GM18909 (cell line): ENCODE results near the gene BRSK2.

Source experiments
- ATAC-seq: cut with Tn5 transposase; IDR thresholded peaks from one replicate; pipeline ENCODE4 v1.9.1; 2021; ENCODE audit warnings: mild to moderate bottlenecking; ENCODE audit not compliant: unreplicated experiment, poor library complexity

Gene BRSK2

DNA sequence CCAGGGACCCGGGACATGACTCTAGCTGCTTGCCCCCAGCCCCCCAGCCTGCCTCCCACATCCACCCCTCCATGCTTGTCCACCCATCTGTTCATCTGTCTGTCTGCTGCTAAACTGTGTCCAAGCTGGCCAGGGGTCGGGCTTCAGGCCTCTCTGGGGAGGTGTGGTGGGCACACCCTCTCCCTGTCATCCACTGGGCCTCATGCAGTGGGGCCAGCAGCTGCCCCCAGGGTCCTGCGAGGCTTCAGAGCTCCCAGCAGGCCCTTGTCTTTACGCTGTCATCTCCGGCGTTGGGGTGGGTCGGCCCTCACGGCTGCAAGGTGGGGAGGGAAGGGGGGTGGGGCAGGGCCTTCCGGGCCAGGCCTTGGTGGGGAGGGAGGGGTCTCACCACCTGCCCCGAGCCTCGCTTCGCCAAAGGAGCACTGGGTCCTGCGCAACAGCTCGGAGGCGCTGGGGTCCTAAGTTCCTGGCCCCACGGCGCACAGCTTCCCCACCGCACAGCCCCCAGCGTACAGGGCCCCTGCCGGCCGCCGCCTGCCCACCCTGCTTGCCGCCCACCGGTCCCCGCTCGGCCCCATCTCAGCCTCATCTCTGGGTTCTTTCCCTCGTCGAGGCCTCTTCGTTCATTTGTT, 70.1 kb downstream of the BRSK2 start:
- ATAC-seq: no peak

DNA sequence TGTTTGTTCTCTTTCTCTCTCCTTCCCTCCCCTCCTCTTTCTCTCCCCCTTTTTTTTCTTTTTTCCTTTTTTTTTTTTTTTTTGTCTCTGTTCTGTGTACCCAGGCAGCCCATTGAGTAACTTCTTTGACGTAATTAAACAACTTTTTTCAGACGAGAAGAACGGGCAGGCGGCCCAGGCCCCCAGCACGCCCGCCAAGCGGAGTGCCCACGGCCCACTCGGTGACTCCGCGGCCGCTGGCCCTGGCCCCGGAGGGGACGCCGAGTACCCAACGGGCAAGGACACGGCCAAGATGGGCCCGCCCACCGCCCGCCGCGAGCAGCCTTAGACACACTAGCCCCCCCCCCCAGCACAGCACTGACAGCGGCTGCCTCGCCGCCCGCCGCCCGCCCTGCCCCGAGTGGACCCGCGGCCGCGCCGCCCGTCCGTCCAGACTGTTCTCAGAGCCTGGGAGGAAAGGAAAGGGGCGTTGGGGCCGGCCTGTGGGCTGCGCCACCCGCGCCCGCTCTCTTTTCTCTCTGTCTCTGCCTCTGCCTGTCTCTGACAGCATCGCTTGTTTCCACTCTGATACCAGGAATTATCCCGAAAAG, 70.8 kb downstream of the BRSK2 start:
- ATAC-seq: no peak

DNA sequence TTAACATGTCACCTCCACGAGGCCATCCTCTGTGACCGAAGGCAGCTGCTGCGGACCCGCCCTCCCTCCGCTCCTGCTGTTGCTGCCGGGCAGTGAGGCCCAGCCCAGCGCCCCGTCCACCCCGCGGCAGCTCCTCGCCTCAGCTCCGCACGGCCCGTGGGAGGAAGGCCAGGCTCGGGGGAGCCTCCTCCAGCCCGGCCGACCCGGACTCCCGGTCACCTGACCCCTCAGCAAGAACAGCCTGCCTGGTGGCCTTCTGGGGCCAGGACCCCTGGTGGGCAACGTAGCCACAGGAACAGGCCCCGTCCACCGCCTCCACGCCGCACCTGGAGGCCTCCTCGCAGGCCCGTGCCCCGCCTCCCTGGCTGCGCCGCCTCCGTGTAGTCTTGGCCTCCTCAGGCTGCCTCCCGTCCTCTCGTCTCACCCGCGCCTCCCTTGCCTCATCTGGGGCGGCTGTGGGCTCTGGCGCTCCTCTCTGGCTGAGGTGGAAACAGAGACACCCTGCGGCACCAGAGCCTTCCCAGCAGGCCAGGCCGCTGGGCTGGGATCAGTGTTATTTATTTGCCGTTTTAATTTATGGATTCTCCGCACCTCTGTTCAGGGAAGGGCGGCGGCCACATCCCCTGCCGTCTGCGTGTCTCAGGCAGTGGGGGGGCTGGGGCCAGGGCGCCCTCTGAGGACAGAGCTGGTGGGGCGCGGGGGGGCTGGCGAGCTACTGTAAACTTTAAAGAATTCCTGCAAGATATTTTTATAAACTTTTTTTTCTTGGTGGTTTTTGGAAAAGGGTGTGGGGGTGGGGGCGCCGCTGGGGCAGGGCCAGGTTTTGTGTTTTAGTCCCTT, 71.5 kb downstream of the BRSK2 start:
- no peak for ATAC-seq

DNA sequence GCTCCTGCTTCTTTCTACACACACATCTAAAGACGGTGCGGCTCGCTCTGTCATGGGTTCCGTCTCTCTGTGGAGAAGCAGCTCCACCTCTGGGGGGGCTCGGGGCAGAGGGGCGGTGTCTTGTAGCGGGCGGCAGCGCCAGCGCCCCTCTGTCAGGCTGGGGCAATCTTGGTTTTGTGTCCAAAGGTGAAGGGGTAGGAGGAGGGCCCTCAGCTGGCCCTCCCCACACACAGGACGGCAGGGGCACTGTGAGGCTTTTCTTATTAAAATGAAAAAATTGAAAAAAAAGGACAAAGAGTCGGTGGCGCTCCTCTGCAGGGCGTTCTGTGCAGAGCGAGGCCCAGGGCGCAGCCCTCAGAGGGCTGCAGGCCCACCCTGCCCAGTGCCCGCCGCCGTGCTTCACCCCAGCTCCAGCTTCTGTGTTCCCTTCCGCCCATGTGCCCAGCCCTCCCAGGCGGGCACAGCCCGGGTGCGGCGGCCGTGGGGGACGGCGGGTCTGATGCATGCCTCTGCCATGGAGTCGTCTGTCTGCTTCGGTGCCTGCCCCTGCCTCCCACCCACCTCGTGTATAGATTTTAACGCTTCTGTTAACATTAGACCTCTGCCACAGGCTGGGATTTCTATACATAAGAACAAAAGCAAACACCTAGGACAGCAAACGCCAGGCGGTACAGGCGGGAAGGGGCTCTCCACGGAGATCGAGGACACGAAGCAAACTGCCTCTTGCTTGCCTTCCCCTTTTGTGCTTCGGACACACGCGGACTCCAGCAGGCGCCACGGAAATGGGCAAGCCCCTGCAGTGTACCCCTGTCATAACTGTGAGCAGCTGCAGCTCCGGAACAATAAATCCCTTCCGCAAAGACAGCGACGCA, 72.3 kb downstream of the BRSK2 start:
- no peak for ATAC-seq

DNA sequence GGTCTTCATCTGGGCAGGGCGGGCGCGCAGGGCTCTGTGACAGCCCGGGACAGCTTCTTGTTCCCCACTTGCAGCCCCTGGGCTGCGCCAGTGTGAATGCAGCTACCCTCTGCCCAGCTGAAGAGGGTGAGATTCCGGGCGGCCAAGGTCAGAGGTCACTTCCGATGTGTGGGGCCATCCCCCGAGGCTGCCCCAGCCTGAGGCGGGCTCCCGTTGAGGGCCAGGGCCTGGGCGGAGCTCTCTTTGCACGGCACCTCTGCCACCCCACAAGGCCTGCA, 72.9 kb downstream of the BRSK2 start:
- no peak for ATAC-seq

DNA sequence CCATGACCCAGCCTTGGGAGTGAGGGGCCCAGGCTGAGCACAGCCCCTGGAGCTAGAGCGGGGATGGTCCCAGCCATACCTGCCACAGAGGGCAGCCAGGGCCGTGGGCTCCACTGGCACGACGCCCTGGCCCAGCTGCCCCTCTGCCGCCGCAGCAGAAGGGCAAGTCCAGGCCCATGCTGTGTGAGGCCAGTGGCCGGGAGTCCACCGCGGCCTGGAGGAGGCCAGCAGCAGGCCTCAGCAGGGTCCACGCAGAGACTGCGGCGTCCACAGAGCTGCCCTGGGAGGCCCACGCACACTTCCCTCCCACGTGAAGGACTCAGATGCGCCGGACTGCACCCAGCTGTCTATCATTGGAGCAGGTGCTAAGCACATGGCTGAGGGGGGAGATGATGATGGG, 73.3 kb downstream of the BRSK2 start:
- no peak for ATAC-seq

DNA sequence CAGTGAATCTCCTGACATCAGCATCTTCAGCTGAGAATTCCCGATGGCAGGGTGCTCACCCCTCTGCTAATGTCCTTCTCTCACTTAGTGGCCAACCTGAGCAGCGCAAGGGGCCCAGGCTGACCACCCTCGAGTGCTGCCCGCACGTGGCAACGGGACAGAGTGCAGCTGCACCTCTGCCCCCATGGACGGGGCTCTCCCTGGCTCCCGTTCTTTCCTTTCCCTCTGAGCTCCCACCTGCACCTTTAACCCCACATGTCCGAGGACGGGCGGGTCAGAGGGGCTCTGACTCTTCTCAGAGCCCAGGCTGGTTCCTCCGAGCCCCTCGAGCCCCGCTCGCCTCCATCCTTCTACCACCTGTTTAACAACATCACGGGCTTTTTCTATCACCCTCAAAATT, 77.0 kb downstream of the BRSK2 start:
- no peak for ATAC-seq

DNA sequence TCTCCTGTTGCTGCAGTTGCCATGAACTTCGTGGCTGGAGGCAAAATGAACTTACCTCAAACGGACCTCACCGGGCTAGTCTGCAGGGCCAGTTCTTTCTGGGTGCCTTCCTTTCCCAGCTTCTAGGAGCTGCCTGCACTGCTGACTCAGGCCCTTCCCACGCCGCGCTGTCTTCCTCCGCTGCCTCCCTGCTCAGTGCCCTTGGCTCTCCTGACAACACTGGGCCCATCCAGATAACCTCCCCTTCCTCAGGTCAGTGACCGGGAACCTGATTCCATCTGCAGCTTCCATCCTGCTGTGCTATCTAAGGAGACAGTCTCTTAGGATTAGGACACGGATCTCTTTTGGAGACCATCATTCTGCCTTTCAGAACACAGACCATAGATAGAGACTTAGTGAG, 77.5 kb downstream of the BRSK2 start:
- ATAC-seq: no peak

DNA sequence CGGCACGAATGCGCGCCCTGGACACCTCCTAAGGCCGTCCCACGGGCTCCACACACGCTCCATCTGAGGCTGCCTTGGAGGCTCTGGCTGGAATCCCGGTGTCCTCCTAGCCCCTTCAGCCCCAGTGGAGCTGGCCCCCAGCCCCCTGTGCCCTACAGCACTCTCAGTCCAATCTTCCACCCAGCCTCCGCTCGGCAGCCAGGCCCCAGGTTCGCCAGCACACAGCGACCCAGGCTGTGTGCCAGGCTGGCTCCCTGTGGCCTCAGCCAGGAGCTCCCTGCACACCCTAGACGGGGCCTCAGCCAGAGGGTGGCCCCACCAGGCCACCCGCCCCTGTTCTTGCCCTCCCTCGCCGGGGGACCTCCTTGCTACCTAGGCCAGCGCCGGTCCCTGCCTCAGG, 78.3 kb downstream of the BRSK2 start:
- ATAC-seq: no peak

DNA sequence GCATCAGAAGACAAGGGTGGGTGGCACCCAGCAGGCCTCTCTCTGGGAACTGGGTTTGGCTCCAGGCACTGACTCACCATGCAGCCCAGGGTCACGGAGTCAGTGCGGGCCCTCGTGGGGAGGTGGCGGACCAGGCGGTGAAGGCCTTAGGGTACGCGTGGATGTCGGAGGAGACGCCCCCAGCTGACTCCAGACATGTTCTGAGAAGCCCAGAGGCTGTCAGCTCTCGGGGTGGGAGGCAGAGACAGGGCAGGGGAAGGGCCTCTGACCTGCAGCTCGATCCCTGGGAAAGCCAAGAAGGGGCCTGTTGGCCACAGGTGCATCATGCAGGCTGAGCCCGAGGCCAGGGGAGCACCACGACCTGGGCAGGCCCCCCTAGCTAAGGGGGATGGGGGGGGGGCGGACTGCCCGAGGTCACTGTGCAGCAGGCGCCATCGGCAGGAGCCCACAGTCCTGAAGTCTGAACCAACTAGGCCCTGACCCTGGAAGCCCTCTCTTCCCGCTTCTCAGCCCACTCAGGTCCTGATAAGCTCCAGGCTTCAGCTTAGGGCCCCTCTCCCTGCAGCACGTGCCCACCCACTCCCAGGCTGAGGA, 78.8 kb downstream of the BRSK2 start:
- ATAC-seq: no peak

DNA sequence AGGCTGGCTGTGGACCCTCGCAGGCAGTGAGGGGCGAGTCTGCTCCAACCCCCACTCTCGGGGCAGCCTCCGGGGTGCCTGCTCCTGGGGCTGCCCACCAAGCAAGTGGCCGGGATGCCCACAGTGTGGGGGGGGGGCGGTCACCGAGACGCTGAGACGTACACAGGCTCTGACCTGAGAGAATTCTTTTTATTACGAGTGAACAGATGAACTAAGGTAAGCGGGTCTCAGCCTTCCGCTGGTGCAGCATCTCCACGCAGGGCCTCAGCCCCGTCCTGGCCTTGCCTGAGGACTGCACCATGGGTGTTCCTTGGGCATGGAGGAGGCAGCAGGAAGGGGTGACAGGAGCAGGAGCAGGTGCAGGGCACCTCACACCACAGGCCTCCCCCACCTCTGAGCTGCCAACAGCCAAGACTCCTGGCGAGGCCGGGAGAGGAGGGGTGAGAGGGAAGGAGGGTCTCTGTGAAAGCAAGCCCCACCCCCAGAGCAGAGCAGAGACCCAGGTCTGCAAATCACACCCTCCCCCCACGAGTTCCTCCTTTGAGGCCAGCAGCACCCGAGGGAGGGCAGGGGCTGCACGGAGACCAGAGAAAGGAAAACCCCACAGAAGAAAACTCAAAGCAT, 79.7 kb downstream of the BRSK2 start:
- no peak for ATAC-seq

DNA sequence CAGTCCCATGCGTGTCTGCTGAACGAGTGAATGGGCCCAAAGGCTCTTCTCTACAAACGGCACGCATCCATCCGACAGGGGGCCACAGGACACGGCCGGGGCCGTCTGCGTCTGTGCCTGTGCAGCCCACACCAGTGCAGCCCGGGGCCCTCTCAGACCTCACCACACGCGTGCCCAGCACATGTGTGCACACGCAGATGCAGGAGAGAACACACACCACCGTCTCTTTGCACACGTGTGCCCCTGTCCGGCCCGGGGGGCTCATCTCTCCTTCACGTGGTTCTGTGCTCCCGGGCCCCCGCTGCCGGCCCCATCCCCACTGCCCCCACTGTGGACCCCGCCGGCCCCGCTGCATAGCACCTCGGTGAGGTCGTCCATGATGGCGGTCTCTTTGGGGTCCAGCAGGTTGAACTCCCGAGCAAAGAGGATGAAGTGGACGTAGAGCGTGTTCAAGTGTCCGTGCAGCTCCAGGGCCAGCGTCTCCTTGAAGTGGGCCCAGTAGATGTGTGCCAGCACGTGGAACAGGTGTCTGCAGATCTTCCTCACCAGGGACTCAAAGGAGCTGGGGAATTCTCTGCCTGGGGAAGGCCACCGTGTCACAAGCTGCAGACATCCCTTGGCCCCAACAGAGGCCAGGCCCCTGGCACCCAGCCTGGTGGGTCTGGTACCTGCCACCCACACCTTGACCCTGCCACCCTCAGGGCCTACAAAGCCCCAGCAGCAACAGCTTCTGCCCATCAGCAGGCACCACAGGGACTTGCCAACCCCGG, 80.4 kb downstream of the BRSK2 start:
- no peak for ATAC-seq

DNA sequence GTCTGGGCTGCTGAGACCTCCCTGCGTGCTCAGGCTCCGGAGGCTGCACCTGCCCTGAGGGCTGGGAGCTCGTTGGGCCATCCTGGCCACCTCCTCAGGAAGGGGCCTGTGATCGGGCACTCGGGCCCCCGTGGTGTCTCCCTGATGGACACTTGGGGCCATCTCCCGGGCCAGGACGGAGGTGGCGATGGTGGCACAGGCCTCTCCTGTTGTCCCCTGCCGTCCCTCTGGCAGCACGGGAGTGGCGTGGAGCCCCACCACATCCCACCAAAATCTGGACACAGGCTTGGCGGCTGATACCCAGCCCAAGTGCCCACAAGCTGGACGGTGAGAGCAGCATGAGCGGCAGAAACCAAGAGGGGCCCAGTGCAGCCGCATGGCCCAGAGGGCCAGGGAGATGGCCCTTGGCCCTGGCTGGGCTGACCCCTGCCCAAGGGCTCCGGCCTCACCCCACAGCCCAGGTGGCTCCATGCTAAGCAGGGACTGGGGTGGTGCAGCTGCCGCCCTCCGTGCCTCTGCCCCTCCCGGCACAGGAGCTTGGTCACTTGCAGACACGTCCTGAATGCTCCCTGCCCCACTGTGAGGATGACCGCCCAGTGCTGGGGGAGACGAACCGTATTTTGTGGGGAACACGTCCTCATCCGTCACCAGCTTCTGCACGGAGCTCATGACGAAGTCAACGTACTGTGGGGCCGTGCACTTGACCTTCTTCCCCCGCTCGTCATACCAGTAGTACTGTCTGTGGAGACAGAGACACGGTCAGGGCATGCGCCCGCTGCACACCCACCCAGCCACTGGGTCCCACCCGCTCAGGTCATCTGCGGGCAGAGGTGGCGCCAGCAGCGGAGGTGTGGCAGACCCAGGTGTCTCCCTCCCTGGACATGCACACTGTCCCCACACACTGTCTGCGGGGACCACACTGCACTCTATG, 81.2 kb downstream of the BRSK2 start:
- ATAC-seq: no peak

DNA sequence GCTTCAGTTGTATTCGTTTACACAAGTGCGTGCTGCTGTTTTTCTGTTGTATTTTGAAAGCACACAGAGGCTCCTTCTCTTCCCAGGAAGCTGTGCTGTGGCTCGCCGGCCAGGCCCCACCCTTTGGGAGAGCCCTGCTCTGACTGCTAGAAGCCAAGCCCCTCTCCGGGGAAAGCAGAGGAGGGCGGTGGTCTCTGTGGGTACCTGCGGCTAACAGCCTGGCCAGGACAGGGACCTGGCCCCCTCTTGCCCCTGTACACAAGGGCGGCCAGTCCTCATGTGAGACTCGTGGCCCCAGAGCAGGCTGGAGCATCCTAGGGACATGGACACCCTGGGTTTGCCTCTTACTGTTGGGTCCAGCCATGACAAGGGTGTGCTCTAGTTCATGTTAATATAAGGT, 82.0 kb downstream of the BRSK2 start:
- no peak for ATAC-seq

DNA sequence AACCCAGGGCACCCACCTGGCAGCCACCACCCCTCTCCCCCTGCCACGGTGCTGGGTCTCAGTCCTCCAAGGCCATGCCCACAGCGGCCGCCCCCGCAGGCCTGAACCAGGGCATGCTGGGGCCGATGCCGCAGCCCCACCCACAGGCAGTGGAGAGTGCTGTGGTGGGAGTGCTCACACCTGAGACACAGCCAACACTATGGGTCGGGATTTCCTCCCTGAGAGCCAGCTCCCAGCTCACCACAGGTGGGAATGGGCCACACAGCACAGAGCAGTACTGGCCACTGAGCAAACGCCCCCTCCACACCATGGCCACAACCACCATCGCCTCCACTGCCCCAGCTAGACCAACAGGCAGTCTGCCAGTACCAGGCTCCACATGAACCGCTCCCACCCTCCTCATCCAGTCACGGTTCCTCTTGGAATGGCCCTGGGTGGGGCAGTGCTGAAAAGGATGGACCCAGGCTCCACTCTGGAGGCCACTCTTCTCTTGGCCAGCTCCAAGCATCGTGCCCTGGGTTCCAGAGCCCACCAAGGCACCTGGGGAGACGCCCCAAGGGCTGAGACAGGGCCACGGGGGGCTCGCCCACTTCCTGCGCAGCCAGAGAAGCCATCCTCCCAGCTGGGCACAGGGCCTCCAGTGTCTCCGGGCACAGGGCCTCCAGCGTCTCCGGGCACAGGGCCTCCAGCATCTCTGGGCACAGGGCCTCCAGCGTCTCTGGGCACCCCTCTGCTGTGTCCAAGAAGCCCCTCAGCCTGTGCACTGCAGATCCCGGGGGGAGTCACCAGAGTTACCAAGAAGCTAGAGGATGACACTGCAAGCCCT, 82.7 kb downstream of the BRSK2 start:
- ATAC-seq: no peak

DNA sequence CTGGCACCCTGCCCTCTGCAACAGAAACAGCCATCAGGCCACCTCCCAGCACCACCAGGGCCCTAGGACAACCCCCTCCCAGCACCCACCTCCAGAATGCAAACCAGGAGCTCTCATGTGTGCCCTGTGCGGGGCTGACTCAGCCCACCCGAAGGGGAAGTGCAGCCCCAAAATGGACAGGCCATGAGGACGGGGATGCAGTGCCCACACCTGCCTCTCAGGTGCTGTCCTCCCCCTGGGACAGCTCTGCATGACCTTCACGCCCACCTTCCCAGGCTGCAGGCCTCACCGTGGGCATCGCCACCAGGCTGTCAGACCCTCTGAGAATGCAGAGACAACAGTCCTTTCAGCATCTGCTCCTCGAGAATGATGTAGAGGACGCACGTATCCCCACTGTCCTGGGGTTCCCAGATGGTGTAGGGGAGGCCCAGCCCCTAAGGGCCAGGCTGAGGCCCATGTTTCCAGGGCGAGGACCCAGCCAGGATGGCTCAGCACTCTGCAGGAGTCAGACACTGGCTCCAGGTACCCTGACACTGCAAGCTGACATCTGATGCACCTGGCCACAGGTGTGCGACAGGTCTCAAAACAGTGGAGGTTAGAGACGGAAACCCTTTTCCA, 83.4 kb downstream of the BRSK2 start:
- no peak for ATAC-seq

DNA sequence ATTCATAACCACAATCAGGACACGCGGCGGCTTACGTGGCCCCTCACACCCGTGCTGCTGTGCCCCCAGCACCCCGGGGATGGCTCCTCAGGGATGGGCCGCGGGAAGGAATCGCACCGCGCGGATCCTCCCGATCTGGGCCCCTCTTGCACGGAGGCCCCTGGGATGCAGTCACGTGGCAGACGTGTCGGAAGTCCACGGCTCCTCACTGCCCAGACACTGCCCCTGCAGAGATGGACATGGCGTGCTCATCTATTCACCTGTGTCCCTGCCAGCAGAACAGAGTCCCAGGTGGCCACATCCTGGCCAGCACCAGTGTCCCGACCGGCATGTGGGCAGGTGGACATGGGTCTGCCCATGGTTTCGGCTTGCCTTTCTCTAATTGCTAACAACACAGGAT, 84.1 kb downstream of the BRSK2 start:
- no peak for ATAC-seq
